Kidney (tissue), 14 donors: Measurements from ENCODE around the gene LPCAT4. TPM values are rescaled to one million over a fixed set of nuclear protein-coding genes. Genes with fewer than 3 reads are reported as not detected.

ENCODE experiments used
- DNase-seq, 5 donors: peaks; one replicate each; pipeline ENCODE4 v3.0.0-alpha.2; 2013 to 2020
- FAIRE-seq: peaks from 2 replicates; lab custom pipeline; 2012; peaks lifted over from hg19 to GRCh38; lab: Jason Lieb, UNC
- H3K27ac ChIP-seq, 2 donors: one replicate each; pipeline ENCODE4 v1.7.0; 2013; ENCODE audit warnings: low read depth in 2 of 2, low read length in 2 of 2, inconsistent platforms in 1 of 2
- H3K27me3 ChIP-seq: one replicate; pipeline ENCODE4 v1.7.1; 2013; ENCODE audit warnings: low read length, inconsistent platforms; ENCODE audit not compliant: control insufficient read depth, insufficient read depth
- H3K36me3 ChIP-seq, 3 donors: one replicate each; pipeline versions ENCODE4 v1.7.0 to v1.7.1; 2013; ENCODE audit warnings: low read length in 3 of 3, control low read depth in 1 of 3, inconsistent platforms in 1 of 3; ENCODE audit not compliant: insufficient read depth in 3 of 3, control insufficient read depth in 2 of 3
- H3K4me1 ChIP-seq, 3 donors: one replicate each; pipeline versions ENCODE4 v1.7.0 to v1.7.1; 2013; ENCODE audit warnings: low read length in 3 of 3, inconsistent platforms in 1 of 3, low read depth in 1 of 3; ENCODE audit not compliant: control insufficient read depth in 2 of 3, insufficient read depth in 2 of 3
- H3K4me3 ChIP-seq, 3 donors: one replicate each; pipeline versions ENCODE4 v1.7.0 to v1.8.1; 2013; ENCODE audit warnings: low read length in 3 of 3, control low read depth in 1 of 3, inconsistent platforms in 1 of 3
- H3K9ac ChIP-seq, 3 donors: one replicate each; pipeline versions ENCODE4 v1.7.0 to v1.7.1; 2013; ENCODE audit warnings: low read length in 3 of 3, control low read depth in 1 of 3, inconsistent platforms in 1 of 3
- H3K9me3 ChIP-seq, 3 donors: one replicate each; pipeline versions ENCODE4 v1.7.0 to v1.7.1; 2013; ENCODE audit warnings: low read length in 3 of 3, control low read depth in 1 of 3, inconsistent platforms in 1 of 3; ENCODE audit not compliant: control insufficient read depth in 2 of 3, insufficient read depth in 1 of 3
- intact Hi-C: fragments of 100-400 bp; cut with DNase I; formaldehyde crosslinking; loops from one replicate; pipeline ENCODE4 v1.11.1; 2022
- microRNA-seq: library from miRNA; unstranded; fragments of <30 nt; microRNA quantifications from one replicate; pipeline ENCODE4 v1.2.0, GENCODE V29; 2020
- polyA plus RNA-seq: library from polyadenylated mRNA; stranded (reverse); fragments of 350-450 nt; fragmentation: Illumina TruSeq; extraction: RNeasy Lipid Tissue Mini Kit (QIAGEN cat#74804); gene quantifications from one replicate; pipeline ENCODE4 v1.2.3, GENCODE V29; 2014; ENCODE audit warnings: low read depth, low replicate concordance; ENCODE audit not compliant: insufficient read depth
- total RNA-seq: library from RNA; stranded (reverse); fragmentation: NEBNext Ultra II Directional; extraction: Animal tissue kit (Norgen Biotek cat#: 25700); gene quantifications from one replicate; pipeline ENCODE4 v1.2.1, GENCODE V29; 2021
- TF ChIP-seq, protein P1 (sequence below): IDR thresholded peaks from 3 replicates; pipeline ENCODE4 v1.5.1; 2012; ENCODE audit warnings: mild to moderate bottlenecking, moderate library complexity, borderline replicate concordance; ENCODE audit not compliant: insufficient read depth; ENCODE audit errors: extremely low read depth
- donor health status: control.
- donor health status: control.
- donor health status: control.
- donor health status: control.
- donor health status: control.
- donor health status: DM: yes; HTN: yes; CAD: no.
- donor health status: Normal renal cell carcinoma (clear cell type).

LPCAT4 gene
- total and polyA plus RNA-seq, 2 donors from 2014 or later: 22.5 to 37.5 TPM

DNA sequence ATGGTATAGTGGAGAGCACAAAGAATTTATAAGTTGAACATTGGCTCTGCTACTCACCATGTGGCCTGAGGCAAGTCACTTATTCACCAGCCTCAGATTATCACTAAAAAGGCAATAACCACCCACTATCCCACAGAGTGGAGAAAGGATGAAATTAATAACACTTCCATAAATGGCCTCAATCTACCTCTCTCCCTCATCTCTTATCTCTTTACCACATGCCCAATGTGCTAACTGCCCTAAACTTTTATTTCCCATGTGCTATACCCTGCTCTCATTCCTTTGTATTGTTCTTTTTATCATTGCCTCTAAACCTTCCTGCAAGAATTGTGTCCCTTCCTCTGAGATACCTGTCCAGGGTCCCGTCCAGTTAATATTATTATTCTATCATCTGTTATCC, 55.4 kb downstream of the LPCAT4 start:
- Histone ChIP-seq H3K27me3 (no peaks in the 10 kb centered on the region), H3K9ac (no peak overlapping the region), H3K36me3 (no peaks in the 10 kb centered on the region), H3K4me1 (no peaks in the 10 kb centered on the region), H3K9me3 (no peaks in the 10 kb centered on the region), H3K4me3 (no peak overlapping the region), H3K27ac (no peak overlapping the region)
- no peak for FAIRE-seq
- intact Hi-C loops: no loop called here
- TF ChIP-seq, protein P1, sequence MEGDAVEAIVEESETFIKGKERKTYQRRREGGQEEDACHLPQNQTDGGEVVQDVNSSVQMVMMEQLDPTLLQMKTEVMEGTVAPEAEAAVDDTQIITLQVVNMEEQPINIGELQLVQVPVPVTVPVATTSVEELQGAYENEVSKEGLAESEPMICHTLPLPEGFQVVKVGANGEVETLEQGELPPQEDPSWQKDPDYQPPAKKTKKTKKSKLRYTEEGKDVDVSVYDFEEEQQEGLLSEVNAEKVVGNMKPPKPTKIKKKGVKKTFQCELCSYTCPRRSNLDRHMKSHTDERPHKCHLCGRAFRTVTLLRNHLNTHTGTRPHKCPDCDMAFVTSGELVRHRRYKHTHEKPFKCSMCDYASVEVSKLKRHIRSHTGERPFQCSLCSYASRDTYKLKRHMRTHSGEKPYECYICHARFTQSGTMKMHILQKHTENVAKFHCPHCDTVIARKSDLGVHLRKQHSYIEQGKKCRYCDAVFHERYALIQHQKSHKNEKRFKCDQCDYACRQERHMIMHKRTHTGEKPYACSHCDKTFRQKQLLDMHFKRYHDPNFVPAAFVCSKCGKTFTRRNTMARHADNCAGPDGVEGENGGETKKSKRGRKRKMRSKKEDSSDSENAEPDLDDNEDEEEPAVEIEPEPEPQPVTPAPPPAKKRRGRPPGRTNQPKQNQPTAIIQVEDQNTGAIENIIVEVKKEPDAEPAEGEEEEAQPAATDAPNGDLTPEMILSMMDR: no peak
- no peak for DNase-seq

Small RNAs within 50 kb of the gene (microRNA-seq; reads per million reads assigned to microRNA genes)
- gene MIR1233-1: not detected

Other genes with a start within 250 kb of the LPCAT4 start
- gene KATNBL1, start 157.1 kb downstream of the LPCAT4 start, total RNA-seq: 32.2 TPM
- 15.6 TPM for gene KATNBL1, start 157.1 kb downstream of the LPCAT4 start, polyA plus RNA-seq
- 88.9 TPM for gene EMC4, start 142.2 kb downstream of the LPCAT4 start, total RNA-seq
- gene EMC4, start 142.2 kb downstream of the LPCAT4 start, polyA plus RNA-seq: 129 TPM
- gene SLC12A6, start 29.4 kb downstream of the LPCAT4 start, total RNA-seq: 22.6 TPM
- gene SLC12A6, start 29.4 kb downstream of the LPCAT4 start, polyA plus RNA-seq: 6.7 TPM
- gene NOP10, start 24.1 kb downstream of the LPCAT4 start, total RNA-seq: 92.9 TPM
- 383 TPM for gene NOP10, start 24.1 kb downstream of the LPCAT4 start, polyA plus RNA-seq
- gene NUTM1, start 23.9 kb downstream of the LPCAT4 start, total RNA-seq: not detected
- gene NUTM1, start 23.9 kb downstream of the LPCAT4 start, polyA plus RNA-seq: not detected
- gene GOLGA8A, start 70.6 kb upstream of the LPCAT4 start, total RNA-seq: 36.1 TPM
- gene GOLGA8A, start 70.6 kb upstream of the LPCAT4 start, polyA plus RNA-seq: 18.8 TPM
- 125 TPM for gene GOLGA8B, start 216.5 kb upstream of the LPCAT4 start, total RNA-seq
- 21.4 TPM for gene GOLGA8B, start 216.5 kb upstream of the LPCAT4 start, polyA plus RNA-seq